SK-N-DZ (cell line): ENCODE measurements around the gene UNKL.
A peak's percentile ranks its signal among the peaks of the same experiment; 100 is the strongest.
"Not testable (repeated sequence)": the region's sequence is repeated elsewhere in the genome, so short reads cannot be mapped to it uniquely, and the experiment has no call there.

Experiments
- DNase-seq: peaks from one replicate; pipeline ENCODE4 v3.0.0-alpha.2; 2015; ENCODE audit warnings: low spot score

UNKL gene

GRCh38 chr16:1338855-1339675, 75.4 kb downstream of the UNKL start:
- no peak for DNase-seq

GRCh38 chr16:1338119-1338730, 76.3 kb downstream of the UNKL start:
- peak; percentile 58 for DNase-seq

GRCh38 chr16:1337486-1337885, 77.0 kb downstream of the UNKL start:
- DNase-seq, result peak; percentile 64

DNA sequence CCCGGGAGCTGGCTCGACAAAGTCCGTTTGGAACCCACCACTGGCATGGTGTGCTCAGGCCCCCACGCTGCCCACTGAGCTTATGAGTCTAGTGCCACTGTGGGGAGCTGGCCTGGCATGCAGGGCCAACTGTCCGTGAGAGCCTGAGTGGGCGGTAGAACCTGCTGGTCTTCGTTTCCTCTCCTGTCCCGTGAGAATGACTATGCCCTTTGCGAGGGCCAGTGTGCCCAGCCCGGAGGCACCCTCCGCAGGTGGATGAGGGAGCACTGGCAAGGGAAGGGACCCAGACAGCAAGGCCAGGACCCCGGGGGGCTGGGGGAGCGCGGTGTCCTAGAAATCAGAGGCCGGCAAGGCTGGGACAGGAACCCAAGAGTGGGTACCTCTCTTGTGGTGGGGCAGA, 77.9 kb downstream of the UNKL start:
- DNase-seq, result no peak

GRCh38 chr16:1335996-1336395, 78.5 kb downstream of the UNKL start:
- no peak for DNase-seq

DNA sequence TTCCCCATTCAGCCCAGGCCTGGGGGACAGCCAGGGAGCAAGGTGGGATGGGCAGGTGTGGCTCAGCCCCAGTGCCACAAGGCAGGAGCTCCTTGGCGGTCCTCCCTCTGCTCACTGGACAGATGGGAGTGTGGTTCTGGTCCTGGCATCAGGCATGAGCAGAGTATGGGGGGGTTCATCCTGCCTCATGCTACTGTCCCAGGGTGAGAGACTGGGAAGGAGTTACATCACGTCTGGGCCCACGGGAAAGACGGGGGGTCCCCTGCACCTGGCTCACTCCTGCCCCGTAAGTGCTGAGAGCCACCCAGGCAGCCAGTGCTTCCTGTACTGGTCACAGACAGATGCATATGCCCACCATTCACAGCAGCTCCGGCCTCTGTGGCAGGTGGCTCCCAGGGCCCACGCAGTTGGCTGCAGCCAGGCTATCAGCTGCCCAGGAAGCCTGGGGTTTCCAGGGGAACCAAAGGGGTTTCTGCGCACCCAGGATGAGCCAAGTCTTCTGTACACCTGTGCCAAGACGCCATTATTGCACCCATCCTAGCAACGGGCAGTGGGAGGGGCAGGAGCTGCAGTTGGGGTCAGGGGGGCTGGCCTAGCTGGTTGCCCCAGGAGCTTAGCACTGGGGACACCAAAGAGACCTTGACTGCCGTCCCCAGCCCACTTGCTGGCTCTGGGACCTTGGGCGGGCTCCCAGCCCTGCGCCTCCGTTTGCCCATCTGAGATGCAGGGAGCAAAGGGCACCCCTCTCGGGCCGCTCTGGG, 79.1 kb downstream of the UNKL start:
- DNase-seq, result no peak

DNA sequence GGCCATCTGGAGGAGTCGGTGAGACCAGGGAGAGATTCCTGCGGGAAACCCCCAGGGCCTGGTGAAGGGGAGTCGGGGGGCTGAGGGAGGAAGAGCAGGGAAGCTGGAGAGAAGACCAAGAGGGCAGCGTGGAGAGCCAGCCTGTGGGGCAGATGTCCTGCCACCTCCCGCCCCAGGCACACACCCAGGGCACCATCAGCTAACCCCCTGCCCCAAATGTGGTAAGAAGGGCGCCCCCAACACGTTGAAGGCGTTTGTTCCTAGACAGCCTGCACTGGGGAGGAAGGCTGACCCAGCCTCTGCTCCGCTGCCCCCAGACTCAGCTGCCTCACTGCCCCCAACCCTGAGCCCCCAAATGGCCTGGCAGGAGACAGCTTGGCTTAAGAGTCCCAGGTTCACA, 79.8 kb downstream of the UNKL start:
- DNase-seq, result no peak

DNA sequence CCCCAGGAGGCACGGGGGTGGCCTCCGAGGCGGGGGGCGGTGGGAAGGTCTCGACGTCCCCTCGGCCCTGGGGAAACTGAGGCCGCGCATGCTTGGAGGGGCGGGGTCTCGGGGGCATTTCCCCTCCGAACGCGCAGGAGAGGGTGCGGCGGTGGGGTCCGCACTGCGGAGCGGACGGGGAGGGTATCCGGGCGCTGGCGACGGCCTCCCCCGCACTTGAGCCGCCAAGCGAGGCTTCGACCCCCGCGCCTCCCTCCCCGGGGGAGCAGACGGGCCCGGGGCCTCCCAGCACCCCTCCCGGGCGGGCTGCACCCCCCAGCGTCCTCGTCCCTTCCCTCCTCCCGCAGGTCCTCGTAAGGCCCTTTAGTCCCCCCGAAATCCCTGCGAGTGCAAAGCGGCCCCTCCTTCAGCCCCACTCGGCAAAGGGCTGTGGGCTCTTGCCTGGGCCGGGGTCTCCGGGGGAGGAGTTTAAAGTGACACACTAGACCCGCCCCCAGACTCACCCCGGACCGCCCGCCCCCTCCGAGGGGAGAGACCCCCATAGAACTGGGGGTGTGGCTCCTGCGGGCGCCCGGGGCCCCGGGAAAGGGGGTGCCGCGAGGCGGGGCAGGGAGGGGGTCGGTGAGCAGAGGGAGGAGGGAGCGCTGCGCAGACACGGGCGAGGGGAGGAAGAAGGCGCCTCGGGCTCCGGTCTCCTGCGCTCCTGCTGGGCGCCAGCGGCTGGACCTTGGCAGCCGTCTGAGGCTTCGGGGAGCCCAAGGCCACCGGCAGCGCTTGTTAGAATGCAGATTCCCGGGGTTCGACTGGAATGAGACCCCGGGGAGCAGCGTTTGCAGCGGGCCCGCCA, 80.4 kb downstream of the UNKL start:
- no peak for DNase-seq

DNA sequence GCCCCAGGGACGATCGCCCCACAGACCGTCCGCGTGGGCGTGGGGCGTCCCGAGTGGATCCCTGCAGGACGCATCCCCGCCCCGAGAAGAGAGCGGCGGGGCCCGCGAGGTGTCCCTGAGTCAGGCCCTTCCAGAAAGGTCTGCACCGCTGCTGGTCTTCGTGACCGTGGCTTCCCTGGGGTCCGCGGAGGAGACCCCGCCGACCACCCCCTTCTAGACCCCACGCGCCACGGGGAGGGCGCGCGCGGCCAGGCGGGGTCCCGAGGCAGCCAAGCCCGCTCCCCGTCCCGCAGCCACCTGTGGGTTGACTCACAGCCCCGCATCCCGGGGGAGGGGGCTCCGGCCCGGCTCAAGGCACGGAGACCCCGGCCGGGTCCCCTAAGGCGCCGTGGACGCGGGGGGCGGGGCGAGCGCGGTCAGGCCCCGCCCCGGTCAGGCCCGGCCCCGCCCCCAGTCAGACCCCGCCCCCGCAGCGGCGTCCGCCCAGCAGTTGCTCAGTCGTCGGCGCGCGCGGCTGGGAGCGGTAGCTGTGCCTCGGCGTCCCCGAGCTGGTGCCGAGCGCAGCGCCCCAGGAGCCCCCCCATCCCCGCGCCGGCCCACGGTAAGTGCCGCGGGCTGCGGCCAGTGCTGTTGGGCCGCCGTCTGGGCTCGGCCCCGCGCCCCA, 81.2 kb downstream of the UNKL start, which contains the start of gene BAIAP3:
Gene BAIAP3 (plus strand): TSS at position 497 of the 664 bp plus-strand sequence. CDS start 4,905 bp downstream, outside the sequence.
- no peak for DNase-seq

GRCh38 chr16:1332618-1333148, 81.8 kb downstream of the UNKL start:
- DNase-seq, result no peak

DNA sequence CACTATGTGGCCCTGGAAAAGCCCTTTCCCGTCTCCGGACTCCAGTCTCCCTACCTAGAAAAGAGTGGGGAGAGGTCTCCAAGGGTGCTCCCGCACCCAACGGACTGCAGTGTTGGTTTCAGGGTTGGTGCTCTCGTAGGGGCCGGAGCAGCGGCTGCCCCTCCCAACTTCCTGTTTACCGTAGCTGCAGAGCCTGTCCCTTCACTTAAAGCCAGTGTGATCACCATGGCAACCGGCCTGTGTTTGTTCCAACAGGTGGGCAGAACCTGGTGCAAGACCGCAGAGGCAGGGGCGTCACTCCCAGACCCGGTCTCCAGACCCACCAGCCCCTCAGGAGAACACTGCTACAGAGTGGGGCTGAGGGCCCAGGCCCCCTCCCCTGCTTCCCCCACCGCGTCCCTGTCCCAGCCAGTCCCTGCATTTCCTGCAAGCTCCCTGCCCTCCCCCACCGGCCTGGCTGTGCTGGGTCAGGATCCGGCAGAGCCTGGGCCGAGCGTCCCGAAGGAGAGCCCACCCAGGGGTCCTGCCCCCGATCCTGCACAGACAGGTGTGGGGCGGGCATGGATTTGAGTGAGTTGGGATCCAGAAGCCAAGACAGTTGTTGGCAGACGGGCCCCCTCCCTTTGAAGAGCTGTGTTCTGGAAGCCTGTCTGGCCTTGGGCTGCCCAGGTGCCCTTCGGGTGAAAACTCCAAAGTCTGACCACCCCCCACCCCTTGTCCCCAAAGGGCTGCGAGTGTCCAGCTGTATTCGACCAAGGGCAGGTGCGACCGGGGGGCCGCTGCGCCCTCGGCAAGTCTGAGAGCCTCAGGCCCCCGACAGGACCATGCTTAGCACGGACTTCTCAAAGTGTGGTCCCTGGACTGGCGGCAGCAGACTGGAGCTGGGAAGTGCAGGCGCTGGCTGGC, 82.5 kb downstream of the UNKL start:
- peak; percentile 69 for DNase-seq

DNA sequence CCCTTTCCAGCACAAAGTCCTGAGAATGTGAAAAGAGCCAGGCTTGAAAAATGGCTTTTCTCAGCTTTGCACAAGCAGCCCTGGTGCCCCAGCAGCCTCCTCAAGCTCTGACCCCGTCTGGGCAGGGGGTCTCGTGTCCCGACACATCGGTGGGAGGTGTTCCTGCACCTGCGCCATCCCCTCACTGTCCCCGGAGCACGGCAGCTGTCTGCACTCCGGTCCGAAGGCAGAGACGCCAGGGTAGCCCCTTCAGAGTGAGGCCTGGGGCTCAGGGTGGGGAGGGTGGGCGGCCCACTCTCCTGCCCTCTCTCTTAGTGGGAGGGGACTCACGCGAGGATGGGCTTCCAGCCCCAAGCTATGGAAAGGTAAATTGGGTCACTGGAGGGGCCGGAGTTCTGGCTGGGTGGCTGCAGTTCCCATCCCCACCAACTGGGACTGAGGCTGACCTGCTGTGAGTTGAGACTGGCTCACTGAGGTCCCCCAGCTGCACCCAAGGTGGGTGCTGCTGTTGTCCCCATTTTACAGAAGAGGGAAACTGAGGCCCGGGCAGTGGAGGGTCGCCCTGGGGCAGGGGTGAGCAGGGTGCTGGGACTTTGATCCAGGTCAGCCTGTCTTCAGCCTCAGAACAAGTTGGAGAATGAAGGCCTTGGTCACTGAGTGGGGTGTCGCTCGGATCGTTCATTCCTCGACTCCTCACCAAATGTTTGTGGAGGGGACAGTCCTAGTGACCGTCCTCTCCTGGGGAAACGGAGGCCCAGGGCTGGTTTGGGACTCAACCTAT, 83.4 kb downstream of the UNKL start:
- DNase-seq, result no peak

GRCh38 chr16:1330260-1330914, 84.1 kb downstream of the UNKL start:
- no peak for DNase-seq

DNA sequence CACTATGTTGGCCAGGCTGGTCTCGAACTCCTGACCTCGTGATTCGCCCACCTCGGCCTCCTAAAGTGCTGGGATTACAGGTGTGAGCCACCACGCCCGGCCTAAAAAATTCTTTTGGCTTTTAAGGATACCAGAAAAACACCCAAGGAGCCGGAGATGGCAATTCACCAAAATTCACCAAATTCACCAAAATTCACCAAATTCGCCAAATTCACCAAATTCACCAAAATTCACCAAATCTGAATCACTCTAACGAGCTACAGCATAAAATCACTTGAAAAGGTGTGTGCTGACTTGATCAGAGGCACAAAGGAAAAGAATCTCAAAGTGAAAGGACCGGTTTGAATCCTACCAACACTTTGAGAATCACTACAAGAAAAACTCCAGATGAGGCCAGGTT, 85.5 kb downstream of the UNKL start:
- DNase-seq, result not testable (repeated sequence)

DNA sequence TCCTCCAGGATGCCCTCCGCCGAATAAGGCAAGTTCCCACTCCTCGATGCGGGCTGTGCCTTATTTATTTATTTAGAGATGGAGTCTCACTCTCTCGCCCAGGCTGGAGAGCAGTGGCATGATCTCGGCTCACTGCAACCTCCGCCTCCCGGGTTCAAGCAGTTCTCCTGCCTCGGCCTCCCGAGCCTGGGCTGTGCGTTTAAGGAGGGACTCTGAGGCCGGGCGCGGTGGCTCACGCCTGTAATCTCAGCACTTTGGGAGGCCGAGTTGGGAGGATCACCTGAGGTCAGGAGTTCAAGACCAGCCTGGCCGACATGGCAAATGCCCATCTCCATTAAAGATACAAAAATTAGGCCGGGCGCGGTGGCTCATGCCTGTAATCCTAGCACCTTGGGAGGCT, 86.4 kb downstream of the UNKL start:
- not testable (repeated sequence) for DNase-seq

DNA sequence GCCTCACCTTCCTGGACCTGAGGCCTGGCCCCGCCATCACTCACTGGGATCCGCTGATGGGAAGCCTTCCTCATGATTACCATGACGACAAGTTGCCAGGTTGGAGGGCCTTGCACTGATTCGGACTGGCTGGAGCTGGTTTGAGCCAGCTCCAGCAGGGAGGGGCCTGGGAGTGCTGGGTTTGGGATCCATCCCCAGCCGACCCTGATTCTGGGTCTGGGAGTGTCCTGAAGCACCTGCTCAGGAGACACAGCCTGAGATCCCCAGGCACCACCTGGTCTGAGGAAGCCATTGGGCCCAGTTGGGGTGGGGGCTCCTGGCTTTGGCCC, 86.9 kb downstream of the UNKL start:
- no peak for DNase-seq

GRCh38 chr16:1326946-1327618, 87.4 kb downstream of the UNKL start:
- DNase-seq, result no peak

DNA sequence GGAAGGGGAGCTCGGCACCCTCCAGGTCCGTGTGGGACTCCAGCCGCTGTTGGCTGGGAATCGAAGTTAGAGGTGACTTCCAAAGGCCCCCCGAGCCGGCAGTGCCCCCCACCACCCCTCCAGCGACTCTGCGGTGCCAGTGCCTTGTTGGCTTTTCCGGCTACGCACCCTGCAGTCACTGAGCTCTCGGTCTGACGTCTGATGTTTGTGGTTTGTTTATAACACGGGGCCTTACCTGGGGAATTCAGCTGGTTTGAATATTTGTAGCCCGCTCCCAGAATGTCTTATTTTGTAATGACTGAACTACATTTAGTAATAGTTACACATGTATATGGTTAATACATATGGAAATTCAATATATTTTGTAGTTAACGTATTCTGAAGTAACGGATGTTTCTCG, 88.1 kb downstream of the UNKL start:
- DNase-seq, result no peak
